GM23338 (cell line): ENCODE data around the gene MYL4. TPM values are rescaled to one million over a fixed set of nuclear protein-coding genes. Genes with fewer than 3 reads are reported as not detected.

ENCODE experiments used
- ATAC-seq: fragments of 200-7000 bp; cut with Tn5 transposase; 3 replicates; pipeline ENCODE4 v1.9.1; 2020
- DNase-seq: peaks from one replicate; pipeline ENCODE4 v3.0.0-alpha.2; 2015; ENCODE audit warnings: low spot score
- H2AFZ ChIP-seq: fragments of 200-600 bp; sonication (generic); 2 replicates; pipeline ENCODE4 v1.8.0; 2016; ENCODE audit warnings: antibody characterized with exemption, mild to moderate bottlenecking, moderate library complexity
- H3F3A ChIP-seq: fragments of 200-600 bp; sonication (generic); replicated peaks from 2 replicates; pipeline ENCODE4 v1.8.0; 2017; ENCODE audit warnings: antibody characterized with exemption, mixed run types, low read depth
- H3K27ac ChIP-seq: fragments of 200-600 bp; sonication (generic); 2 replicates; pipeline ENCODE4 v1.6.1; 2016; ENCODE audit warnings: low read depth
- H3K27me3 ChIP-seq: fragments of 200-600 bp; sonication (generic); 2 replicates; pipeline ENCODE4 v1.8.0; 2016; ENCODE audit warnings: mild to moderate bottlenecking, mixed run types, moderate library complexity; ENCODE audit not compliant: insufficient read depth
- H3K36me3 ChIP-seq: fragments of 200-600 bp; sonication (generic); 2 replicates; pipeline ENCODE4 v1.8.0; 2016; ENCODE audit warnings: mild to moderate bottlenecking; ENCODE audit not compliant: insufficient read depth
- H3K4me1 ChIP-seq: fragments of 200-600 bp; sonication (generic); 2 replicates; pipeline ENCODE4 v1.8.0; 2016; ENCODE audit warnings: mild to moderate bottlenecking, moderate library complexity; ENCODE audit not compliant: insufficient read depth
- H3K4me2 ChIP-seq: fragments of 200-600 bp; sonication (generic); 2 replicates; pipeline ENCODE4 v1.7.1; 2017; ENCODE audit warnings: mixed run types
- H3K4me3 ChIP-seq: fragments of 200-600 bp; sonication (generic); 2 replicates; pipeline ENCODE4 v1.6.1; 2016; ENCODE audit warnings: mixed run types
- H3K79me2 ChIP-seq: fragments of 200-600 bp; sonication (generic); replicated peaks from 2 replicates; pipeline ENCODE4 v1.8.0; 2017; ENCODE audit warnings: mild to moderate bottlenecking; ENCODE audit not compliant: insufficient read depth
- H3K9me2 ChIP-seq: fragments of 200-600 bp; sonication (generic); 2 replicates; pipeline ENCODE4 v1.8.0; 2017; ENCODE audit not compliant: insufficient read depth
- H4K20me1 ChIP-seq: fragments of 200-600 bp; sonication (generic); replicated peaks from 2 replicates; pipeline ENCODE4 v1.8.0; 2017; ENCODE audit warnings: mild to moderate bottlenecking; ENCODE audit not compliant: insufficient read depth
- H3K27ac Mint-ChIP-seq: 2 replicates; pipeline ENCODE4 v1.8.0; 2020; ENCODE audit warnings: inconsistent platforms, mild to moderate bottlenecking, moderate library complexity, mixed read lengths
- H3K27me3 Mint-ChIP-seq: 3 replicates; pipeline ENCODE4 v1.8.0; 2022; ENCODE audit warnings: low read depth, mild to moderate bottlenecking, moderate library complexity, mixed read lengths, inconsistent platforms; ENCODE audit not compliant: insufficient read depth, poor library complexity
- H3K36me3 Mint-ChIP-seq: 3 replicates; pipeline ENCODE4 v1.8.0; 2021; ENCODE audit warnings: low read depth, mild to moderate bottlenecking, inconsistent platforms, moderate library complexity, mixed read lengths
- H3K4me1 Mint-ChIP-seq: 3 replicates; pipeline ENCODE4 v1.8.0; 2020; ENCODE audit warnings: mild to moderate bottlenecking, inconsistent platforms, mixed read lengths
- H3K4me3 Mint-ChIP-seq: 3 replicates; pipeline ENCODE4 v1.8.0; 2021; ENCODE audit warnings: moderate library complexity, mild to moderate bottlenecking, inconsistent platforms, mixed read lengths
- H3K9me3 Mint-ChIP-seq: 3 replicates; pipeline ENCODE4 v1.8.0; 2020; ENCODE audit warnings: moderate library complexity, mild to moderate bottlenecking, inconsistent platforms, mixed read lengths
- CTCF ChIP-seq, 2 experiments: fragments of 200-600 bp in 1 of 2; sonication (generic) in 1 of 2; conservative IDR thresholded peaks; 2 replicates each; pipeline versions ENCODE4 v1.5.1 to v1.6.1; 2016 to 2017; ENCODE audit warnings: antibody characterized with exemption in 2 of 2, low read depth in 2 of 2, mild to moderate bottlenecking in 2 of 2, moderate library complexity in 1 of 2
- ETS1 ChIP-seq: IDR thresholded peaks from 2 replicates; pipeline ENCODE4 v1.6.1; 2016; ENCODE audit warnings: antibody characterized with exemption
- JUNB ChIP-seq: IDR thresholded peaks from one replicate; pipeline ENCODE4 v1.6.1; 2016; ENCODE audit warnings: antibody characterized with exemption; ENCODE audit not compliant: unreplicated experiment
- NANOG ChIP-seq: IDR thresholded peaks from 2 replicates; pipeline ENCODE4 v1.6.1; 2016; ENCODE audit warnings: antibody characterized with exemption, borderline replicate concordance
- POLR2AphosphoS5 ChIP-seq: IDR thresholded peaks from 2 replicates; pipeline ENCODE4 v1.6.1; 2016; ENCODE audit warnings: antibody characterized with exemption, low read depth
- STAT1 ChIP-seq: IDR thresholded peaks from one replicate; pipeline ENCODE4 v1.6.1; 2016; ENCODE audit warnings: antibody characterized with exemption; ENCODE audit not compliant: unreplicated experiment
- ZNF114 ChIP-seq: fragments of 250-450 bp; sonication (Bioruptor Pico); IDR thresholded peaks from 2 replicates; pipeline ENCODE4 v1.5.0; 2020; ENCODE audit warnings: mild to moderate bottlenecking, moderate library complexity
- ZNF331 ChIP-seq: fragments of 250-450 bp; sonication (Bioruptor Pico); IDR thresholded peaks from 2 replicates; pipeline ENCODE4 v1.5.0; 2020; ENCODE audit warnings: low read depth, mild to moderate bottlenecking, moderate library complexity
- polyA plus RNA-seq: library from polyadenylated mRNA; unstranded; fragments of >200 nt; fragmentation: Nextera tagmentation; extraction: Ambion mirVana; gene quantifications from 2 replicates; pipeline ENCODE4 v1.2.1, GENCODE V29; 2016
- total RNA-seq: library from RNA; depleted of rRNA; stranded (reverse); fragments of >200 nt; shearing (Covaris generic); gene quantifications from 2 replicates; pipeline ENCODE4 v1.2.3, GENCODE V29; 2014
- TF ChIP-seq, protein P1 (sequence below): fragments of 250-450 bp; sonication (Bioruptor Pico); IDR thresholded peaks from 2 replicates; pipeline ENCODE4 v1.5.0; 2020; ENCODE audit warnings: mild to moderate bottlenecking, moderate library complexity

The MYL4 gene
- total and polyA plus RNA-seq, 2 experiments from 2014 or later = 0.44 TPM; not detected in 1

GRCh38 chr17:47257651-47258339, 48.6 kb downstream of the MYL4 start:
- H3K79me2 ChIP-seq = no peaks in the 10 kb centered on the region
- ATAC-seq (no peak), DNase-seq (no peak)
- H2AFZ ChIP-seq = peak overlapping the region; percentile 63; the same call in 1 of the 2 replicates
- peaks cover 48% of the 10 kb centered on the region for H3K27me3 ChIP-seq
- Mint-ChIP-seq H3K27me3 (peaks cover 31% of the 10 kb centered on the region), H3K4me3 (no peak overlapping the region), H3K27ac (no peak overlapping the region), H3K4me1 (peaks cover 17% of the 10 kb centered on the region), H3K9me3 (peaks cover 8% of the 10 kb centered on the region), H3K36me3 (no peaks in the 10 kb centered on the region)
- no peaks in the 10 kb centered on the region for H3K36me3 ChIP-seq
- peaks cover 3% of the 10 kb centered on the region; the same call in 1 of the 2 replicates for H4K20me1 ChIP-seq
- no peaks in the 10 kb centered on the region for H3K9me2 ChIP-seq
- TF ChIP-seq JUNB (peak; percentile 76), NANOG (no peak)
- 0 out of 2 replicates have a peak, but pooled peaks cover 5% of the 10 kb centered on the region for H3F3A ChIP-seq
- no peak overlapping the region for H3K4me2 ChIP-seq
- H3K27ac ChIP-seq = no peak overlapping the region
- no peak overlapping the region for H3K4me3 ChIP-seq
- H3K4me1 ChIP-seq = no peaks in the 10 kb centered on the region; the same call in 1 of the 2 replicates

GRCh38 chr17:47262586-47262985, 53.4 kb downstream of the MYL4 start:
- no peak overlapping the region for H3K4me3 ChIP-seq
- peaks cover 9% of the 10 kb centered on the region for H3K4me1 Mint-ChIP-seq
- no peak overlapping the region for H3K4me2 ChIP-seq
- peaks cover 12% of the 10 kb centered on the region for H3K27me3 Mint-ChIP-seq
- no peak overlapping the region for H2AFZ ChIP-seq
- no peaks in the 10 kb centered on the region for H3F3A ChIP-seq
- no peak overlapping the region for H3K27ac ChIP-seq
- ATAC-seq (no peak), DNase-seq (no peak)
- H3K36me3 Mint-ChIP-seq = no peaks in the 10 kb centered on the region
- no peaks in the 10 kb centered on the region for H3K79me2 ChIP-seq
- no peak overlapping the region for H3K27ac Mint-ChIP-seq
- H3K36me3 ChIP-seq = no peaks in the 10 kb centered on the region
- peaks cover 2% of the 10 kb centered on the region; the same call in 1 of the 2 replicates for H3K27me3 ChIP-seq
- no peaks in the 10 kb centered on the region for H3K9me2 ChIP-seq
- H3K9me3 Mint-ChIP-seq = peaks cover under 1% of the 10 kb centered on the region; the same call in 1 of the 3 replicates
- no peaks in the 10 kb centered on the region for H4K20me1 ChIP-seq
- H3K4me3 Mint-ChIP-seq = no peak overlapping the region
- no peaks in the 10 kb centered on the region for H3K4me1 ChIP-seq
- no peak for TF ChIP-seq ETS1
- TF ChIP-seq ZNF114 (CRISPR knock-in tag) = no peak
- TF ChIP-seq, protein P1, sequence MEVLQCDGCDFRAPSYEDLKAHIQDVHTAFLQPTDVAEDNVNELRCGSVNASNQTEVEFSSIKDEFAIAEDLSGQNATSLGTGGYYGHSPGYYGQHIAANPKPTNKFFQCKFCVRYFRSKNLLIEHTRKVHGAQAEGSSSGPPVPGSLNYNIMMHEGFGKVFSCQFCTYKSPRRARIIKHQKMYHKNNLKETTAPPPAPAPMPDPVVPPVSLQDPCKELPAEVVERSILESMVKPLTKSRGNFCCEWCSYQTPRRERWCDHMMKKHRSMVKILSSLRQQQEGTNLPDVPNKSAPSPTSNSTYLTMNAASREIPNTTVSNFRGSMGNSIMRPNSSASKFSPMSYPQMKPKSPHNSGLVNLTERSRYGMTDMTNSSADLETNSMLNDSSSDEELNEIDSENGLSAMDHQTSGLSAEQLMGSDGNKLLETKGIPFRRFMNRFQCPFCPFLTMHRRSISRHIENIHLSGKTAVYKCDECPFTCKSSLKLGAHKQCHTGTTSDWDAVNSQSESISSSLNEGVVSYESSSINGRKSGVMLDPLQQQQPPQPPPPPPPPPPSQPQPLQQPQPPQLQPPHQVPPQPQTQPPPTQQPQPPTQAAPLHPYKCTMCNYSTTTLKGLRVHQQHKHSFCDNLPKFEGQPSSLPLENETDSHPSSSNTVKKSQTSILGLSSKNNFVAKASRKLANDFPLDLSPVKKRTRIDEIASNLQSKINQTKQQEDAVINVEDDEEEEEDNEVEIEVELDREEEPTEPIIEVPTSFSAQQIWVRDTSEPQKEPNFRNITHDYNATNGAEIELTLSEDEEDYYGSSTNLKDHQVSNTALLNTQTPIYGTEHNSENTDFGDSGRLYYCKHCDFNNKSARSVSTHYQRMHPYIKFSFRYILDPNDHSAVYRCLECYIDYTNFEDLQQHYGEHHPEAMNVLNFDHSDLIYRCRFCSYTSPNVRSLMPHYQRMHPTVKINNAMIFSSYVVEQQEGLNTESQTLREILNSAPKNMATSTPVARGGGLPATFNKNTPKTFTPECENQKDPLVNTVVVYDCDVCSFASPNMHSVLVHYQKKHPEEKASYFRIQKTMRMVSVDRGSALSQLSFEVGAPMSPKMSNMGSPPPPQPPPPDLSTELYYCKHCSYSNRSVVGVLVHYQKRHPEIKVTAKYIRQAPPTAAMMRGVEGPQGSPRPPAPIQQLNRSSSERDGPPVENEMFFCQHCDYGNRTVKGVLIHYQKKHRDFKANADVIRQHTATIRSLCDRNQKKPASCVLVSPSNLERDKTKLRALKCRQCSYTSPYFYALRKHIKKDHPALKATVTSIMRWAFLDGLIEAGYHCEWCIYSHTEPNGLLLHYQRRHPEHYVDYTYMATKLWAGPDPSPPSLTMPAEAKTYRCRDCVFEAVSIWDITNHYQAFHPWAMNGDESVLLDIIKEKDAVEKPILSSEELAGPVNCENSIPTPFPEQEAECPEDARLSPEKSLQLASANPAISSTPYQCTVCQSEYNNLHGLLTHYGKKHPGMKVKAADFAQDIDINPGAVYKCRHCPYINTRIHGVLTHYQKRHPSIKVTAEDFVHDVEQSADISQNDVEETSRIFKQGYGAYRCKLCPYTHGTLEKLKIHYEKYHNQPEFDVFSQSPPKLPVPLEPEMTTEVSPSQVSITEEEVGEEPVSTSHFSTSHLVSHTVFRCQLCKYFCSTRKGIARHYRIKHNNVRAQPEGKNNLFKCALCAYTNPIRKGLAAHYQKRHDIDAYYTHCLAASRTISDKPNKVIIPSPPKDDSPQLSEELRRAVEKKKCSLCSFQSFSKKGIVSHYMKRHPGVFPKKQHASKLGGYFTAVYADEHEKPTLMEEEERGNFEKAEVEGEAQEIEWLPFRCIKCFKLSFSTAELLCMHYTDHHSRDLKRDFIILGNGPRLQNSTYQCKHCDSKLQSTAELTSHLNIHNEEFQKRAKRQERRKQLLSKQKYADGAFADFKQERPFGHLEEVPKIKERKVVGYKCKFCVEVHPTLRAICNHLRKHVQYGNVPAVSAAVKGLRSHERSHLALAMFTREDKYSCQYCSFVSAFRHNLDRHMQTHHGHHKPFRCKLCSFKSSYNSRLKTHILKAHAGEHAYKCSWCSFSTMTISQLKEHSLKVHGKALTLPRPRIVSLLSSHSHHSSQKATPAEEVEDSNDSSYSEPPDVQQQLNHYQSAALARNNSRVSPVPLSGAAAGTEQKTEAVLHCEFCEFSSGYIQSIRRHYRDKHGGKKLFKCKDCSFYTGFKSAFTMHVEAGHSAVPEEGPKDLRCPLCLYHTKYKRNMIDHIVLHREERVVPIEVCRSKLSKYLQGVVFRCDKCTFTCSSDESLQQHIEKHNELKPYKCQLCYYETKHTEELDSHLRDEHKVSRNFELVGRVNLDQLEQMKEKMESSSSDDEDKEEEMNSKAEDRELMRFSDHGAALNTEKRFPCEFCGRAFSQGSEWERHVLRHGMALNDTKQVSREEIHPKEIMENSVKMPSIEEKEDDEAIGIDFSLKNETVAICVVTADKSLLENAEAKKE (CRISPR knock-in tag) = no peak
- no peak for TF ChIP-seq POLR2AphosphoS5
- TF ChIP-seq ZNF331 (CRISPR knock-in tag) = no peak
- no peak for TF ChIP-seq STAT1
- no peak for TF ChIP-seq CTCF (conservative IDR thresholded peaks at IDR 0.05; ENCODE audit: low read depth in 2 of 2)
